Right lobe of liver (tissue), 4 donors: ENCODE data around the gene TENM4.

ENCODE experiments used
- POLR2A ChIP-seq: fragments of 450-650 bp; IDR thresholded peaks from one replicate; pipeline ENCODE4 v1.6.1; 2017; ENCODE audit warnings: antibody characterized with exemption, mild to moderate bottlenecking
- TF ChIP-seq, protein P1 (sequence below), 4 donors: fragments of 200-600 bp in 3 of 4; fragments of 450-650 bp in 1 of 4; IDR thresholded peaks; one replicate each; pipeline versions ENCODE4 v1.5.1 to v1.8.0; 2016 to 2022; ENCODE audit warnings: antibody characterized with exemption in 4 of 4, mild to moderate bottlenecking in 2 of 4
- donor health status: DM: no; HTN: no; CAD: no.
- donor health status: DM: no; HTN: no; CAD: no.
- donor health status: DM: no; HTN: yes; CAD: no.

DNA sequence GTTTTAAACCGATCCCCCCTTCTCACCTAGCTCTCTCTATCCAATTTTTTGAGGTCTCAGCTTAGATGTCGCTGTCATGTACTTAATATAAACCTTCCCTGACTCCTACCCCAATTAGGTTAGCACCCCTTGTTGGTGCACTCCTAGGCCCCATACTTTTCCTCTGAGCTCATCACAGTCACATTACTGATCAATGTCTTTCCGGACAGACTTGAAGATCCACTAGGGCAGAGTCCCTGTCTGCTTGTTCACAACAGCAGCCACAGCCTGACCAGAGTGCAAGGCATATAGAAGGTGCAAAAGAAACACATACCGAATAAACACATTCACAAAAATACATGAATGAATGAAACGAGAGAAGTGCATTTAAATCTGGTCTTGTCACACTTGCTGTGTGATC lies 605.2 kb downstream of the TENM4 start:
- no peak for TF ChIP-seq POLR2A
- TF ChIP-seq, protein P1, sequence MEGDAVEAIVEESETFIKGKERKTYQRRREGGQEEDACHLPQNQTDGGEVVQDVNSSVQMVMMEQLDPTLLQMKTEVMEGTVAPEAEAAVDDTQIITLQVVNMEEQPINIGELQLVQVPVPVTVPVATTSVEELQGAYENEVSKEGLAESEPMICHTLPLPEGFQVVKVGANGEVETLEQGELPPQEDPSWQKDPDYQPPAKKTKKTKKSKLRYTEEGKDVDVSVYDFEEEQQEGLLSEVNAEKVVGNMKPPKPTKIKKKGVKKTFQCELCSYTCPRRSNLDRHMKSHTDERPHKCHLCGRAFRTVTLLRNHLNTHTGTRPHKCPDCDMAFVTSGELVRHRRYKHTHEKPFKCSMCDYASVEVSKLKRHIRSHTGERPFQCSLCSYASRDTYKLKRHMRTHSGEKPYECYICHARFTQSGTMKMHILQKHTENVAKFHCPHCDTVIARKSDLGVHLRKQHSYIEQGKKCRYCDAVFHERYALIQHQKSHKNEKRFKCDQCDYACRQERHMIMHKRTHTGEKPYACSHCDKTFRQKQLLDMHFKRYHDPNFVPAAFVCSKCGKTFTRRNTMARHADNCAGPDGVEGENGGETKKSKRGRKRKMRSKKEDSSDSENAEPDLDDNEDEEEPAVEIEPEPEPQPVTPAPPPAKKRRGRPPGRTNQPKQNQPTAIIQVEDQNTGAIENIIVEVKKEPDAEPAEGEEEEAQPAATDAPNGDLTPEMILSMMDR (IDR thresholded peaks at IDR 0.05): no peak
